WTC11 (cell line): ENCODE results near the gene GALNTL6. TPM values are rescaled to one million over a fixed set of nuclear protein-coding genes. Genes with fewer than 3 reads are reported as not detected.

Experiments used
- ATAC-seq: fragments of 200-7000 bp; cut with Tn5 transposase; 2 replicates; pipeline ENCODE4 v1.10.0; 2021; ENCODE audit warnings: mild to moderate bottlenecking, moderate library complexity
- CTCF ChIA-PET: fragments of 300-600 bp; sonication (Branson Sonifier 250); formaldehyde crosslinking; loops from one replicate; lab custom pipeline; 2021; ENCODE audit warnings: antibody characterized with exemption; lab: Charles Lee
- POLR2A ChIA-PET: fragments of 350-600 bp; sonication (Branson Sonifier 250); formaldehyde crosslinking; loops from one replicate; lab custom pipeline; 2021; ENCODE audit warnings: antibody characterized with exemption; lab: Charles Lee
- DNase-seq: peaks from one replicate; pipeline ENCODE4 v3.0.0; 2021; ENCODE audit warnings: low spot score
- H3K27ac Mint-ChIP-seq: 2 replicates; pipeline ENCODE4 v1.8.0; 2021; ENCODE audit warnings: mixed read lengths
- H3K27me3 Mint-ChIP-seq: 2 replicates; pipeline ENCODE4 v1.8.0; 2021; ENCODE audit warnings: low read depth, mild to moderate bottlenecking, moderate library complexity, mixed read lengths
- H3K36me3 Mint-ChIP-seq: 2 replicates; pipeline ENCODE4 v1.8.0; 2021; ENCODE audit warnings: mixed read lengths
- H3K4me1 Mint-ChIP-seq: 2 replicates; pipeline ENCODE4 v1.8.0; 2022; ENCODE audit warnings: mixed read lengths
- H3K4me3 Mint-ChIP-seq: 2 replicates; pipeline ENCODE4 v1.8.0; 2021; ENCODE audit warnings: mild to moderate bottlenecking, moderate library complexity, mixed read lengths
- H3K9me3 Mint-ChIP-seq: 2 replicates; pipeline ENCODE4 v1.8.0; 2021; ENCODE audit warnings: mixed read lengths
- CREB1 ChIP-seq: sonication (generic); formaldehyde crosslinking; IDR thresholded peaks from 2 replicates; pipeline ENCODE4 v1.8.0; 2023; ENCODE audit warnings: mild to moderate bottlenecking, missing genetic modification reagents
- ERG ChIP-seq: fragments of 250-450 bp; sonication (Bioruptor Pico); IDR thresholded peaks from 2 replicates; pipeline ENCODE4 v1.8.0; 2021; ENCODE audit warnings: mild to moderate bottlenecking
- ESRRA ChIP-seq: sonication (generic); formaldehyde crosslinking; IDR thresholded peaks from 2 replicates; pipeline ENCODE4 v1.8.1; 2022; ENCODE audit warnings: mild to moderate bottlenecking, missing genetic modification reagents, borderline replicate concordance
- ETV6 ChIP-seq: sonication (generic); formaldehyde crosslinking; IDR thresholded peaks from 2 replicates; pipeline ENCODE4 v1.8.1; 2022; ENCODE audit warnings: mild to moderate bottlenecking, missing genetic modification reagents
- FOXJ3 ChIP-seq: sonication (generic); formaldehyde crosslinking; IDR thresholded peaks from 2 replicates; pipeline ENCODE4 v1.9.0; 2021; ENCODE audit warnings: missing genetic modification reagents, mild to moderate bottlenecking, borderline replicate concordance
- GTF2I ChIP-seq: fragments of 250-450 bp; sonication (Bioruptor Pico); conservative IDR thresholded peaks from 2 replicates; pipeline ENCODE4 v1.4.0; 2021; ENCODE audit warnings: mild to moderate bottlenecking
- HMGXB4 ChIP-seq: sonication (generic); formaldehyde crosslinking; IDR thresholded peaks from 2 replicates; pipeline ENCODE4 v1.8.1; 2023; ENCODE audit warnings: mild to moderate bottlenecking, moderate library complexity, missing genetic modification reagents
- IRF1 ChIP-seq: sonication (generic); formaldehyde crosslinking; IDR thresholded peaks from 2 replicates; pipeline ENCODE4 v1.8.0; 2023; ENCODE audit warnings: missing genetic modification reagents
- JUN ChIP-seq: sonication (generic); formaldehyde crosslinking; IDR thresholded peaks from 2 replicates; pipeline ENCODE4 v1.8.0; 2023; ENCODE audit warnings: mild to moderate bottlenecking, missing genetic modification reagents
- NFE2L1 ChIP-seq: sonication (generic); formaldehyde crosslinking; IDR thresholded peaks from 2 replicates; pipeline ENCODE4 v1.8.1; 2023; ENCODE audit warnings: missing genetic modification reagents
- NFYB ChIP-seq: sonication (generic); formaldehyde crosslinking; conservative IDR thresholded peaks from 2 replicates; pipeline ENCODE4 v1.8.0; 2022; ENCODE audit warnings: low read depth, missing genetic modification reagents
- RELA ChIP-seq: sonication (generic); formaldehyde crosslinking; IDR thresholded peaks from 2 replicates; pipeline ENCODE4 v1.8.1; 2022; ENCODE audit warnings: missing genetic modification reagents, mild to moderate bottlenecking, borderline replicate concordance
- RORB ChIP-seq: fragments of 250-450 bp; sonication (Bioruptor Pico); IDR thresholded peaks from 2 replicates; pipeline ENCODE4 v1.9.0; 2021; ENCODE audit warnings: mild to moderate bottlenecking
- SMAD3 ChIP-seq: sonication (generic); formaldehyde crosslinking; IDR thresholded peaks from 2 replicates; pipeline ENCODE4 v1.8.0; 2022; ENCODE audit warnings: missing genetic modification reagents, mild to moderate bottlenecking, borderline replicate concordance
- ZMAT4 ChIP-seq: fragments of 250-450 bp; sonication (Bioruptor Pico); IDR thresholded peaks from 2 replicates; pipeline ENCODE4 v1.9.0; 2021; ENCODE audit warnings: mild to moderate bottlenecking
- ZNF281 ChIP-seq: sonication (generic); formaldehyde crosslinking; IDR thresholded peaks from 2 replicates; pipeline ENCODE4 v1.8.0; 2023; ENCODE audit warnings: mild to moderate bottlenecking, missing genetic modification reagents
- ZNF532 ChIP-seq: fragments of 250-450 bp; sonication (Bioruptor Pico); IDR thresholded peaks from 2 replicates; pipeline ENCODE4 v1.9.0; 2021; ENCODE audit warnings: mild to moderate bottlenecking, borderline replicate concordance
- total RNA-seq: library from RNA; stranded (reverse); gene quantifications from 3 replicates; pipeline ENCODE4 v1.2.3, GENCODE V29; 2021

GALNTL6 gene
- total RNA-seq, 1 experiment from 2014 or later: 0.24 TPM

GRCh38 chr4:172619798-172620197 is 806.6 kb downstream of the GALNTL6 start (continued):
- no peak for TF ChIP-seq JUN (CRISPR knock-in tag)
- no peak for TF ChIP-seq RORB
- no peak for TF ChIP-seq ESRRA
- no peak for TF ChIP-seq ERG
- TF ChIP-seq ZMAT4 (CRISPR knock-in tag): no peak
- no peak for TF ChIP-seq NFE2L1 (CRISPR knock-in tag)
- no peak for TF ChIP-seq SMAD3 (CRISPR knock-in tag)
- TF ChIP-seq NFYB: no peak

- Mint-ChIP-seq H3K27ac (no peak overlapping the region), H3K4me1 (peaks cover 12% of the 10 kb centered on the region), H3K9me3 (no peaks in the 10 kb centered on the region), H3K27me3 (no peaks in the 10 kb centered on the region), H3K36me3 (no peaks in the 10 kb centered on the region), H3K4me3 (no peak overlapping the region)
- POLR2A ChIA-PET: no interaction called here
- ATAC-seq (no peak; the same call in 1 of the 2 replicates), DNase-seq (no peak)
- CTCF ChIA-PET: no interaction called here
- no peak for TF ChIP-seq IRF1 (CRISPR knock-in tag)
- TF ChIP-seq ETV6 (CRISPR knock-in tag): no peak
- TF ChIP-seq FOXJ3: no peak
- TF ChIP-seq CREB1 (CRISPR knock-in tag): no peak
- no peak for TF ChIP-seq HMGXB4 (CRISPR knock-in tag)
- TF ChIP-seq RELA (CRISPR knock-in tag): no peak
- TF ChIP-seq RORB: no peak
- no peak for TF ChIP-seq NFYB
- TF ChIP-seq ZNF532 (CRISPR knock-in tag): no peak
- no peak for TF ChIP-seq GTF2I
- no peak for TF ChIP-seq ZNF281 (CRISPR knock-in tag)
- no peak for TF ChIP-seq NFE2L1 (CRISPR knock-in tag)
Observed at GRCh38 chr4:172628263-172628662, 815.1 kb downstream of the GALNTL6 start.
